DOHH2 (cell line): ENCODE measurements around the gene WDR5.

ENCODE experiments used
- H3F3A ChIP-seq: fragments of 200-600 bp; sonication (generic), shearing (Covaris generic); 2 replicates; pipeline ENCODE4 v1.6.0; 2016; ENCODE audit warnings: antibody characterized with exemption, mild to moderate bottlenecking; ENCODE audit not compliant: control insufficient read depth, insufficient read depth
- H3K27ac ChIP-seq: fragments of 200-600 bp; sonication (generic); 2 replicates; pipeline ENCODE4 v1.5.1; 2014; ENCODE audit warnings: low read depth, mild to moderate bottlenecking, low read length, moderate library complexity
- H3K27me3 ChIP-seq: fragments of 200-600 bp; sonication (generic); 2 replicates; pipeline ENCODE4 v1.6.1; 2014; ENCODE audit warnings: mild to moderate bottlenecking, low read length, mixed read lengths; ENCODE audit not compliant: control insufficient read depth
- H3K36me3 ChIP-seq: fragments of 200-600 bp; sonication (generic); 2 replicates; pipeline ENCODE4 v1.6.1; 2014; ENCODE audit warnings: mild to moderate bottlenecking, low read length, moderate library complexity, mixed read lengths; ENCODE audit not compliant: control insufficient read depth
- H3K4me1 ChIP-seq: fragments of 200-600 bp; sonication (generic); 2 replicates; pipeline ENCODE4 v1.6.1; 2014; ENCODE audit warnings: mild to moderate bottlenecking, low read length, mixed read lengths; ENCODE audit not compliant: control insufficient read depth
- H3K4me2 ChIP-seq: fragments of 200-600 bp; sonication (generic); 2 replicates; pipeline ENCODE4 v1.6.0; 2014; ENCODE audit warnings: mild to moderate bottlenecking, low read length, moderate library complexity
- H3K4me3 ChIP-seq: fragments of 200-600 bp; sonication (generic); 2 replicates; pipeline ENCODE4 v1.5.1; 2014; ENCODE audit warnings: mild to moderate bottlenecking, low read length, mixed read lengths
- H3K79me2 ChIP-seq: fragments of 200-600 bp; sonication (generic); 2 replicates; pipeline ENCODE4 v1.6.1; 2014; ENCODE audit warnings: mild to moderate bottlenecking, low read length, mixed read lengths; ENCODE audit not compliant: control insufficient read depth
- H3K9me2 ChIP-seq: fragments of 200-600 bp; sonication (generic); replicated peaks from 2 replicates; pipeline ENCODE4 v1.6.1; 2014; ENCODE audit warnings: mild to moderate bottlenecking, low read length, mixed read lengths; ENCODE audit not compliant: control insufficient read depth
- H3K9me3 ChIP-seq: fragments of 200-600 bp; sonication (generic); 2 replicates; pipeline ENCODE4 v1.6.1; 2014; ENCODE audit warnings: antibody characterized with exemption, low read length, mixed read lengths; ENCODE audit not compliant: control insufficient read depth, insufficient read depth
- H4K20me1 ChIP-seq: fragments of 200-600 bp; sonication (generic); 2 replicates; pipeline ENCODE4 v1.6.0; 2014; ENCODE audit warnings: low read depth, mild to moderate bottlenecking, antibody characterized with exemption, low read length, moderate library complexity; ENCODE audit not compliant: control insufficient read depth, insufficient read depth
- EZH2phosphoT487 ChIP-seq: fragments of 200-600 bp; sonication (generic); IDR thresholded peaks from 2 replicates; pipeline ENCODE4 v1.6.1; 2017; ENCODE audit warnings: borderline replicate concordance, mild to moderate bottlenecking, antibody characterized with exemption, low read length, moderate library complexity, mixed read lengths
- TF ChIP-seq, protein P1 (sequence below): fragments of 200-600 bp; sonication (generic); IDR thresholded peaks from one replicate; pipeline ENCODE4 v1.5.1; 2014; ENCODE audit warnings: antibody characterized with exemption, mild to moderate bottlenecking, low read depth, low read length; ENCODE audit not compliant: poor library complexity, severe bottlenecking

WDR5 gene

DNA sequence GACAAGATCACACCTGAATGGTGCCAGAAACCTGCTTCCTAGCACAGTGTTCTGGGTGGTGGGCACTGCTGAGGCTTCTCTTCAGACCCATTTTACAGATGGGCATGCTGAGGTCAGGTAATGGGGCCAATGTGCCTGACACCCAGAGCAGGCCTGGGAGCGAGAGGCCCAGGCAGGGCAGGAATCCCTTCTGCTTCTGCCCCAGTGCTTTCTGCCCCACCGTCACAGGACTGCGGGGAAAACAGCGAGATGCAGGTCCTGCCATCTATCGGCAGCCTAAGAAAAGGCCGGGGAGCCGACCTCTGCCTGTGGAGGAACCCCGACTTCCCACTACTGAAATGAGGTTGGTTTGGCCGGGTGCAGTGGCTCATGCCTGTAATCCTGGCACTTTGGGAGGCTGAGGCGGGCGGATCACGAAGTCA, 51.2 kb downstream of the WDR5 start:
- H3K36me3 ChIP-seq, result no peaks in the 10 kb centered on the region
- no peaks in the 10 kb centered on the region for H4K20me1 ChIP-seq
- peaks cover 7% of the 10 kb centered on the region for H3F3A ChIP-seq
- H3K4me2 ChIP-seq, result no peak overlapping the region
- peaks cover 6% of the 10 kb centered on the region; the same call in 1 of the 2 replicates for H3K9me3 ChIP-seq
- no peaks in the 10 kb centered on the region for H3K9me2 ChIP-seq
- no peak overlapping the region for H3K27ac ChIP-seq
- H3K79me2 ChIP-seq, result no peaks in the 10 kb centered on the region
- no peaks in the 10 kb centered on the region for H3K27me3 ChIP-seq
- no peak overlapping the region for H3K4me3 ChIP-seq
- H3K4me1 ChIP-seq, result no peaks in the 10 kb centered on the region
- TF ChIP-seq, protein P1, sequence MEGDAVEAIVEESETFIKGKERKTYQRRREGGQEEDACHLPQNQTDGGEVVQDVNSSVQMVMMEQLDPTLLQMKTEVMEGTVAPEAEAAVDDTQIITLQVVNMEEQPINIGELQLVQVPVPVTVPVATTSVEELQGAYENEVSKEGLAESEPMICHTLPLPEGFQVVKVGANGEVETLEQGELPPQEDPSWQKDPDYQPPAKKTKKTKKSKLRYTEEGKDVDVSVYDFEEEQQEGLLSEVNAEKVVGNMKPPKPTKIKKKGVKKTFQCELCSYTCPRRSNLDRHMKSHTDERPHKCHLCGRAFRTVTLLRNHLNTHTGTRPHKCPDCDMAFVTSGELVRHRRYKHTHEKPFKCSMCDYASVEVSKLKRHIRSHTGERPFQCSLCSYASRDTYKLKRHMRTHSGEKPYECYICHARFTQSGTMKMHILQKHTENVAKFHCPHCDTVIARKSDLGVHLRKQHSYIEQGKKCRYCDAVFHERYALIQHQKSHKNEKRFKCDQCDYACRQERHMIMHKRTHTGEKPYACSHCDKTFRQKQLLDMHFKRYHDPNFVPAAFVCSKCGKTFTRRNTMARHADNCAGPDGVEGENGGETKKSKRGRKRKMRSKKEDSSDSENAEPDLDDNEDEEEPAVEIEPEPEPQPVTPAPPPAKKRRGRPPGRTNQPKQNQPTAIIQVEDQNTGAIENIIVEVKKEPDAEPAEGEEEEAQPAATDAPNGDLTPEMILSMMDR, result peak; percentile 35
- TF ChIP-seq EZH2phosphoT487, result no peak

DNA sequence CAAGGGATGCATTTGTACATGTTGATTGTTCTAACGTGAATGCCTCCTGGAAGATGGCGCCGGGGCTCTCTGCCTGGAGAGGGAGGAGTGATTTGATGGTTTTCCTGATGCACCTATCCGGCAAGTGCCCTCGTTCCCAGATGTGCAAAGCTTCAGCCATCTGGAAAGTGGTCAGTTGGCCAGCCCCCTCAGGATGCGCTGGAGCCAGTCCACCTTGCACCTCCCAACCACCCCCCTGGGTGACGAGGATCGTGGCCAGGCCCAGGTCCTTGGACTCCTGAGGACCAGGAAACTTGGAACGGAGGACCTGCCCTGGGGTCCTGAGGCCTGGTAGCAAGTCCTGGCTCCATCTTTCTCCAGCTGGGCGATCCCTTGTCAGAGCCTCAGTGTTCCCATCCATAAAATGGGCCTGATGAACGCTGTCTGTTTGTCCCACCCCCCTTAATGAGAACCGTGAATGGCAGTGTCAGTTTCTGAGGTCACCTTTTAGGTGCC, 52.1 kb downstream of the WDR5 start:
- Histone ChIP-seq H4K20me1 (no peaks in the 10 kb centered on the region), H3K4me2 (no peak overlapping the region), H3F3A (peaks cover 7% of the 10 kb centered on the region), H3K27me3 (no peaks in the 10 kb centered on the region), H3K9me2 (no peaks in the 10 kb centered on the region), H3K36me3 (no peaks in the 10 kb centered on the region), H3K79me2 (no peaks in the 10 kb centered on the region), H3K9me3 (peaks cover under 1% of the 10 kb centered on the region; the same call in 1 of the 2 replicates), H3K4me3 (no peak overlapping the region), H3K4me1 (no peaks in the 10 kb centered on the region), H3K27ac (no peak overlapping the region)
- TF ChIP-seq, protein P1, result no peak
- no peak for TF ChIP-seq EZH2phosphoT487

DNA sequence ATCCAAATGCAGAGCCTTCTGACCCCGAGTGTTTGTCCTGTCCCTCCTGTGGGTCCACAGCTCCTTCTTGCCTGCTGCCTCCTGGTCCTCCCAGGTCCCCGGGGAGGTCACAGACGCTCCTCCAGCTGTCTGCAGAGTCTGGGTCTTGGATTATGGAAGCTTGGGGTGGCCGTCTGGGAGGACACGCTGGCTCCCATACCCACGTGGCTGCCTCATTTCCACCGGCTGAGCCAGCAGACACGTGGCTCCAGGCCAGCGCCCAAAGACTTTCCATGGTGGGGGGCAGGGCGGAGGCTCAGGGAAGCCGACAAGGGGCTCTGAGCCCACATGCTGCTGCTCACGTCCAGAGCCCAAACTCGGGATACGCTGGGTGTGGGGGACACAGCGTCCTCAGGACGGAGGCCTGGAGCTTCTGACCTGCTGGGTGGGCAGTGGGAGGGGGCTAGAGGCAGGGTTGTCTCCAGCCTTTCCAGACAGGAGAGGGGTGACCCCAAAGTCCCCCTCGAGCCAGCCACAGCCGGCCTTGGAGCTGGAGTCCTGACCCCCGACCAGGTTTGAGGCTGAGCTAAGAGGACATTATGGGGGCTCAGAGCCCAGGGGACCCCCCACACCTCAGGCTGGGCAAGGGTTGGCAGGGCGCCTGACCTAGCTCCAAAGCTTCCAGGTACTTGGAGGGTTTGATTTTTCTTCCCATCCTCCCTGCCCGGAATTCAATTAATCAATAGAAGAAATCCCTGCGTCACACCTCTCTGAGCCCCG, 52.7 kb downstream of the WDR5 start:
- Histone ChIP-seq H3K27me3 (no peaks in the 10 kb centered on the region), H3F3A (peaks cover 7% of the 10 kb centered on the region), H3K4me1 (no peaks in the 10 kb centered on the region), H3K9me3 (no peaks in the 10 kb centered on the region), H3K36me3 (no peaks in the 10 kb centered on the region), H3K4me3 (no peak overlapping the region), H3K4me2 (no peak overlapping the region), H3K9me2 (no peaks in the 10 kb centered on the region), H3K27ac (no peak overlapping the region), H3K79me2 (no peaks in the 10 kb centered on the region), H4K20me1 (no peaks in the 10 kb centered on the region)
- TF ChIP-seq, protein P1, result no peak
- TF ChIP-seq EZH2phosphoT487, result no peak
